DOHH2 (cell line): ENCODE data around the gene LAIR2.
"Not testable (repeated sequence)": the region's sequence is repeated elsewhere in the genome, so short reads cannot be mapped to it uniquely, and the experiment has no call there.

Experiments used
- EZH2phosphoT487 ChIP-seq: fragments of 200-600 bp; sonication (generic); IDR thresholded peaks from 2 replicates; pipeline ENCODE4 v1.6.1; 2017; ENCODE audit warnings: borderline replicate concordance, mild to moderate bottlenecking, antibody characterized with exemption, low read length, moderate library complexity, mixed read lengths
- TF ChIP-seq, protein P1 (sequence below): fragments of 200-600 bp; sonication (generic); IDR thresholded peaks from one replicate; pipeline ENCODE4 v1.5.1; 2014; ENCODE audit warnings: antibody characterized with exemption, mild to moderate bottlenecking, low read depth, low read length; ENCODE audit not compliant: poor library complexity, severe bottlenecking

DNA sequence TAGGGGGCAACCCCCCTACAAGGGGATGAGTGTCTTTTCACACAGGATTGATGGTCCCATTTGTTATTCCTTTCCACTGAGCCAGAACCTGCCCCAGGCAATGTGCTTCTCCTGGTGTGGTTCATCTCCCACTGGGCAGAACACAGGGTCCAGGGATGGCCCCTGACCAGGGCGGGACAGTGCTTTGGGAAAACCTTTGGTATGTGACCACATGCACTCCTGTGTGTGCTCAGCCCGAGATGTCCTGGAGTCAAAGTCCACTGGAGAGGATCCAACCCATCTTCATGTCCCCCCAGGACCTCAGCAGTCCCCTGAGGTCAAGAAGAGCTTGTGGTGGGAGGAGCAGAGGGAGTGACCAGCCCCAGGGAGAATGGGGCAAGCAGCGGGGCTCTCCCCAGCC, 5.9 kb downstream of the LAIR2 start:
- TF ChIP-seq, protein P1, sequence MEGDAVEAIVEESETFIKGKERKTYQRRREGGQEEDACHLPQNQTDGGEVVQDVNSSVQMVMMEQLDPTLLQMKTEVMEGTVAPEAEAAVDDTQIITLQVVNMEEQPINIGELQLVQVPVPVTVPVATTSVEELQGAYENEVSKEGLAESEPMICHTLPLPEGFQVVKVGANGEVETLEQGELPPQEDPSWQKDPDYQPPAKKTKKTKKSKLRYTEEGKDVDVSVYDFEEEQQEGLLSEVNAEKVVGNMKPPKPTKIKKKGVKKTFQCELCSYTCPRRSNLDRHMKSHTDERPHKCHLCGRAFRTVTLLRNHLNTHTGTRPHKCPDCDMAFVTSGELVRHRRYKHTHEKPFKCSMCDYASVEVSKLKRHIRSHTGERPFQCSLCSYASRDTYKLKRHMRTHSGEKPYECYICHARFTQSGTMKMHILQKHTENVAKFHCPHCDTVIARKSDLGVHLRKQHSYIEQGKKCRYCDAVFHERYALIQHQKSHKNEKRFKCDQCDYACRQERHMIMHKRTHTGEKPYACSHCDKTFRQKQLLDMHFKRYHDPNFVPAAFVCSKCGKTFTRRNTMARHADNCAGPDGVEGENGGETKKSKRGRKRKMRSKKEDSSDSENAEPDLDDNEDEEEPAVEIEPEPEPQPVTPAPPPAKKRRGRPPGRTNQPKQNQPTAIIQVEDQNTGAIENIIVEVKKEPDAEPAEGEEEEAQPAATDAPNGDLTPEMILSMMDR: not testable (repeated sequence)
- TF ChIP-seq EZH2phosphoT487: not testable (repeated sequence)
